ENCODE results near the gene FAM200A. TPM values are rescaled to one million over a fixed set of nuclear protein-coding genes. Genes with fewer than 3 reads are reported as not detected.
"Not testable (repeated sequence)": the region's sequence is repeated elsewhere in the genome, so short reads cannot be mapped to it uniquely, and the experiment has no call there.

FAM200A gene
- total and polyA plus RNA-seq, 2 experiments from 2014 or later = 7.7 to 7.9 TPM

GRCh38 chr7:99551334-99551733, 580 bp downstream of the FAM200A start (continued):
- TF ChIP-seq ETS1 (IDR thresholded peaks at IDR 0.05) = no peak
- no peak for TF ChIP-seq ZNF462 (CRISPR knock-in tag; IDR thresholded peaks at IDR 0.05)

GRCh38 chr7:99549545-99549944, 2.4 kb downstream of the FAM200A start:
- H3K27me3 ChIP-seq (ENCODE audit: insufficient read depth); H4K20me1 ChIP-seq (replicated peaks; ENCODE audit: insufficient read depth); H3F3A ChIP-seq (replicated peaks; ENCODE audit: low read depth); H3K4me1 Mint-ChIP-seq; H3K4me2 ChIP-seq; H3K27ac ChIP-seq (ENCODE audit: low read depth); H3K4me1 ChIP-seq (ENCODE audit: insufficient read depth); H3K36me3 ChIP-seq (ENCODE audit: insufficient read depth); H3K4me3 ChIP-seq; H3K9me2 ChIP-seq (ENCODE audit: insufficient read depth); DNase-seq (ENCODE audit: low spot score); H2AFZ ChIP-seq; H3K27ac Mint-ChIP-seq; ATAC-seq; H3K4me3 Mint-ChIP-seq; H3K27me3 Mint-ChIP-seq (ENCODE audit: insufficient read depth, low read depth, poor library complexity): not testable (repeated sequence)
- peaks cover 19% of the 10 kb centered on the region; the same call in 1 of the 2 replicates for H3K79me2 ChIP-seq (replicated peaks; ENCODE audit: insufficient read depth)
- peaks cover 38% of the 10 kb centered on the region; the same call in 2 of the 3 replicates for H3K9me3 Mint-ChIP-seq
- H3K36me3 Mint-ChIP-seq (ENCODE audit: low read depth) = peaks cover 49% of the 10 kb centered on the region

GRCh38 chr7:99545308-99545707, 6.6 kb downstream of the FAM200A start:
- H3K27me3 Mint-ChIP-seq (ENCODE audit: insufficient read depth, low read depth, poor library complexity); H3K4me2 ChIP-seq; ATAC-seq; H3K4me1 ChIP-seq (ENCODE audit: insufficient read depth); H3K4me3 Mint-ChIP-seq; H2AFZ ChIP-seq; H3K27ac Mint-ChIP-seq; H3K27ac ChIP-seq (ENCODE audit: low read depth); H3F3A ChIP-seq (replicated peaks; ENCODE audit: low read depth); DNase-seq (ENCODE audit: low spot score); H3K36me3 ChIP-seq (ENCODE audit: insufficient read depth); H3K27me3 ChIP-seq (ENCODE audit: insufficient read depth); H3K4me3 ChIP-seq; H4K20me1 ChIP-seq (replicated peaks; ENCODE audit: insufficient read depth); H3K9me2 ChIP-seq (ENCODE audit: insufficient read depth); H3K4me1 Mint-ChIP-seq; H3K79me2 ChIP-seq (replicated peaks; ENCODE audit: insufficient read depth): not testable (repeated sequence)
- peaks cover 76% of the 10 kb centered on the region for H3K36me3 Mint-ChIP-seq (ENCODE audit: low read depth)
- peaks cover 76% of the 10 kb centered on the region for H3K9me3 Mint-ChIP-seq

All from GM23338 (cell line).